Measurements from ENCODE around the gene AKTIP.

The AKTIP gene

DNA sequence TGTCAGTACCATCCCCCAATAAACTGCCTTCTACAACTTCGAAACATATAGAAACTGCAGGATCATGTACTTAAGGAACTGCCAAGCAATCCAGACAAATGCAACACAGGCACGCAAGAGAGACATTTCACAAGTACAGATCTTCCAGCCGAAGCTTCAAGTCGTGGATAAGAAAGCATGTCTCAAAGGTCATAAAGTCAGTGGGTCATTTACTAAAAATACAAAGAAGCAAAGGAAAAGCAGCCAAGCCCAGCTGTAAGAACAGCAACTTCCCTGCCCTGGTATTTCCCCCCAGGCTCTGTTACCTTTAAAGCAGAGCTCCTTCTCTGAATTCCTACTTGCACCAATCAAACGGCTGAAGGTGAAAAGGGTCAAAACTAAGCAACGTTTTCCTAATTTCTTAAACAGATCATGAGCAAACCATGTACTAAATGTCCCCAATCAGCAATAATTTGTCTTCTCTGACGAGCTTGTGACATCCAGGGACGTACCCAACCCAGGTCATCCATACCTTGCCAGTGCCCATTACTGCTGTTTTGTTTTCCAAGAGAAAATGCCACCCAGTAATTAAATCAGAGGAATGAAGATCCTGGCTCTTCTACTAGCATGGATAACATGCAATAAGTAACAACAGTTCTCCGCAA, 1.7 kb downstream of the AKTIP start:
- CTCF ChIA-PET: no interaction called here
- POLR2A ChIA-PET: no interaction called here
- DNase-seq (ENCODE audit: extremely low spot score): no peak
- TF ChIP-seq, protein P1, sequence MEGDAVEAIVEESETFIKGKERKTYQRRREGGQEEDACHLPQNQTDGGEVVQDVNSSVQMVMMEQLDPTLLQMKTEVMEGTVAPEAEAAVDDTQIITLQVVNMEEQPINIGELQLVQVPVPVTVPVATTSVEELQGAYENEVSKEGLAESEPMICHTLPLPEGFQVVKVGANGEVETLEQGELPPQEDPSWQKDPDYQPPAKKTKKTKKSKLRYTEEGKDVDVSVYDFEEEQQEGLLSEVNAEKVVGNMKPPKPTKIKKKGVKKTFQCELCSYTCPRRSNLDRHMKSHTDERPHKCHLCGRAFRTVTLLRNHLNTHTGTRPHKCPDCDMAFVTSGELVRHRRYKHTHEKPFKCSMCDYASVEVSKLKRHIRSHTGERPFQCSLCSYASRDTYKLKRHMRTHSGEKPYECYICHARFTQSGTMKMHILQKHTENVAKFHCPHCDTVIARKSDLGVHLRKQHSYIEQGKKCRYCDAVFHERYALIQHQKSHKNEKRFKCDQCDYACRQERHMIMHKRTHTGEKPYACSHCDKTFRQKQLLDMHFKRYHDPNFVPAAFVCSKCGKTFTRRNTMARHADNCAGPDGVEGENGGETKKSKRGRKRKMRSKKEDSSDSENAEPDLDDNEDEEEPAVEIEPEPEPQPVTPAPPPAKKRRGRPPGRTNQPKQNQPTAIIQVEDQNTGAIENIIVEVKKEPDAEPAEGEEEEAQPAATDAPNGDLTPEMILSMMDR (IDR thresholded peaks at IDR 0.05; ENCODE audit: control extremely low read depth, extremely low read depth, low read depth, missing control alignments): no peak

DNA sequence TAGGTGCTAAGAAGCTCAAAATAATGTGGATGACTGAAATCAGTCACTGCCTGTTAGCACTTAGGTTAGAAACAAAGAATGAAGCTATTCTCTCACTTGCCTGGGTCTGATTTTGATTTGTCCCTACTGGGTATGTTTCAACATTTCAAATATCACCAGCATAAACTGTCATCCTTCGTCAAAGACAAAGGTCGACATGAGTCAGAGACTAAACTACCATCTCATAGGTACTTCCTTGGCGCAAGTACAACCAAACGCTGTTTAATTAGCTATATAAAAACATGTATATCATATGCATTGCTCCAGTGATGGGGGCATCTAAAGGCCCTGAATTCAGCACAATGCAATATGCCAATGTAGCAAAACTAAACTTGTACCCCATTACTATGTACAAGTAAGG, 4.0 kb downstream of the AKTIP start:
- TF ChIP-seq, protein P1 (IDR thresholded peaks at IDR 0.05; ENCODE audit: control extremely low read depth, extremely low read depth, low read depth, missing control alignments): no peak
- POLR2A ChIA-PET: no interaction called here
- CTCF ChIA-PET: interaction anchor here (1.0 to 1.8 kb wide), 4 partner anchors 11 to 51 kb away, joined by 3 to 5 read pairs (median 5); no protein-coding TSS in a partner anchor
- DNase-seq (ENCODE audit: extremely low spot score): no peak

DNA sequence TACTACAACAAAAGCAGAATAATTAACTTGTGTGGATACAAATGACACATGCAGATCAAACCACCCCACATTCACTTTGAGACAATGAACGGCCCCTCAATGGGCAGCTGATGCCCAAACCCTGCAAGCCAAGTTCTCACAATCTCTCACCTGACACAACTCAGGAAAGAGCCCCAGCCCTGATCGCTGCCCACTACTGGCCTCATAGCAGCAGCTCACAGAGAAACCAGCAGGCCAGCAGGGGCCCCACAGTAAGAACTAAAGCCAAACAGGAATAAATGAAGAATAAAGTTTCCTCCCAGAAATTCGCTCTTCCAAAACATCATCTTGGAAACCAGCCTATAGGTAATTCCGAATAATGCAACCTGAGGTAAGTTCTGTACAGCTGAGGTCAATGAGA, 7.7 kb downstream of the AKTIP start:
- CTCF ChIA-PET: interaction anchor here (0.9 to 1.3 kb wide), 3 partner anchors 11 to 440 kb away, joined by 3 to 5 read pairs (median 3); partner anchors contain the start of gene CHD9
- TF ChIP-seq, protein P1 (IDR thresholded peaks at IDR 0.05; ENCODE audit: control extremely low read depth, extremely low read depth, low read depth, missing control alignments): no peak
- DNase-seq (ENCODE audit: extremely low spot score): no peak
- POLR2A ChIA-PET: interaction anchor here (1.1 kb wide), 1 partner anchor 8 kb away, joined by 3 read pairs; no protein-coding TSS in a partner anchor

DNA sequence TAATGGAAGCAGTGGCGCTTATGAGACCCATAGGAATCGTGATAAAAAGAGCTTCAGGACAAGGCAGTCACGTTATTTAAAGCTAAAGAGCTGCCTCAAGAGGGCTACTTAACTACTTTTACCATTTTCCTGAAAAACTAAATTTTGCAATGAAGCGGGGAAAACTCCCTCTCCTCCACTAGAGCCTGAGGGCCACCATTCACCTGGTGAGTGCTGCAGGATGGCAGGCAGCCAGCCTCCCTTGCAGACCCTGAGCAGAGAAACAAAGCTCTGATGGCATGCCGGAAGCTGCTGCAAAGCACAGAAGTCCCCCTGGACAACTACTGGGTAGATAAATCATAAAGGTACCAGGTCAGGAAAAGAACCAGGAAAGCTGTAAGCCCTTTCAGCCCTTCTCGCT, 8.4 kb downstream of the AKTIP start:
- ChIA-PET CTCF (interaction anchor here (0.9 to 1.3 kb wide), 5 partner anchors 11 to 777 kb away, joined by 3 to 5 read pairs (median 3); partner anchors contain the start of gene CHD9), POLR2A (interaction anchor here (1.1 kb wide), 1 partner anchor 9 kb away, joined by 3 read pairs; no protein-coding TSS in a partner anchor)
- TF ChIP-seq, protein P1 (IDR thresholded peaks at IDR 0.05; ENCODE audit: control extremely low read depth, extremely low read depth, low read depth, missing control alignments): no peak
- DNase-seq (ENCODE audit: extremely low spot score): no peak

DNA sequence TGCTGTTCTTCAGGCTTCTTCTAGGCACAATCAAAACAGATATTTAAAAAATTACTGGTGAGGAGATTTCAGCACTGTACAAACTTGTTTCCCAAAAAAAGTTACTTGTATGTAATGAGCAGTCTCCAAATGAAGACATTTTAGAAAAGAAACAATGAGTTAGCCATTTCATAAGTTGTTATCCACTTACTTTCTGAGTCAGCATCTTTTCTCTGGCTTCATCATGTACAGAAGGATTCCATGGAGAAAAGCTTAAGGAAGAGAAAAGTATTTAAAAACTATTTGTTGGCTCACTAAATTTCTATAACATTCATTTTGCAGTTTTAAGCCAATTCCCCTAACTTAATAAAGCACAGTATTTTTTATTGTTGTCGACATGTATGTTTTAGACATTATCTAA, 10.5 kb downstream of the AKTIP start:
- CTCF ChIA-PET: interaction anchor here (0.7 kb wide), 1 partner anchor 18 kb away, joined by 3 read pairs; no protein-coding TSS in a partner anchor

DNA sequence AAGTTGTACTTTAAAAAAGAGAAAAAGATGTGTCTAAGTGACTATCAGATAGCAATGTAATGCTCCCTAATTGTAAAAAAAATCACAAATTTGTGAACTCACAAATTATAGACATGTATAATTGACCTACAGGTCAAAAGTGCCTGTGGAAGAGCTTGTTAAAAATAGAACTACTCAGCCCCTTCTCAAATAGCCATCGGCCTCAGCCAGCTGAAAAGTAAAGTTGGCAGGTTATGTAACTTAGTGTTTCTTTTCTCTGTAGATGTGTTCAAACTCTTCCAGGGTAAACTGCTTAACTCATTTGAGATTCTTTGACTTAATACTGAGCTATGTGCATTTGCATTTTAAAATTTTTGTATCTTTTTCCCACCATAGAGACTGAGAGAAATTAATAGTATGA, 13.3 kb downstream of the AKTIP start:
- POLR2A ChIA-PET: no interaction called here
- TF ChIP-seq, protein P1 (IDR thresholded peaks at IDR 0.05; ENCODE audit: control extremely low read depth, extremely low read depth, low read depth, missing control alignments): no peak
- DNase-seq (ENCODE audit: extremely low spot score): no peak
- CTCF ChIA-PET: interaction anchor here (0.8 to 1.5 kb wide), 4 partner anchors 11 to 90 kb away, joined by 3 to 5 read pairs (median 3); no protein-coding TSS in a partner anchor

More for the DNA sequence above, 10.5 kb downstream of the AKTIP start:
- no peak for DNase-seq (ENCODE audit: extremely low spot score)
- POLR2A ChIA-PET: no interaction called here
- TF ChIP-seq, protein P1 (IDR thresholded peaks at IDR 0.05; ENCODE audit: control extremely low read depth, extremely low read depth, low read depth, missing control alignments): no peak

Data from GM10248 (cell line).